Fibroblast of skin of right biceps (primary cell): ENCODE data around the gene EFHC1.

ENCODE experiments used
- DNase-seq: peaks from one replicate; pipeline ENCODE4 v3.0.0-alpha.2; 2013

EFHC1 gene

DNA sequence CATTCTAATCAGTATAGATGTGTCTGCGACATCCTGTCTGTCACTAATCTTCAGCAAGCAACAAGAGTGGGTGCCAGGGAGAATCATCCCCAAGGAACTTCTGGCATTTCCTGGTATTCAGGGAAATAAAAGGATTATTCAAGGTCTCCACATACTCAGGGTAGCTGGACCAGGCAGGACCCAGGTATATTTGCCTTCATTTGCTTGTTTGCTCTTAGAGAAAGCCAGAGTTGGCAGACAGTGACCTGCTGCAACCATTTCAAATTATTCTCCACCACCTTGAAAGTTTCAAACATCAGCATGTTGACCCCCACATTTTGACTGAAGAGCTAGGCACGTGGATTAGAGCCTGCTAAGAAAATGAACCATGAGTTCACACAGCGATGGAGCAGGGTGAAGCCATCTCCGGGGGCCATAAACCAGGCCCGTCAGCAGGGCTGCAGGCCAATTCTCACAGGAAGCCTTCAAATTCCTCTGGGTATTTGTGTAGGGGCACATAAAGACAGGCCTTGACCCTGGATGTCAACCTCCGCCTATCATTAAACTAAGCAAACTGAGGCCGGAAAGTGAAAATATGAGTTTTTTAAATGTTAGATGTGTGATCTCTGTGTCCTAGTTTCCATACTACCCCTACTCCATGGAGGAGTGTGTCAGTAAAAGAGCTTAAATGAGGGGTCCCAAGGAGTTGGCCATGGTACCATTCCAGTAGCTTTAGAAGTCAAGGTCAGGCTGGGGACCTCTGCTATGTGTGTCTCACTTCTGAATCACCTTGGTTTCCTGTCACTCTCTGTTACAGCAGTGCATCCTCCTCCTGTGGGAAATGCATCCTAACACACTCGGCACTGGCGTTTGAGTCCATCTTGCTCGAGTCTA, 123.8 kb downstream of the EFHC1 start:
- peak; percentile 77 for DNase-seq

DNA sequence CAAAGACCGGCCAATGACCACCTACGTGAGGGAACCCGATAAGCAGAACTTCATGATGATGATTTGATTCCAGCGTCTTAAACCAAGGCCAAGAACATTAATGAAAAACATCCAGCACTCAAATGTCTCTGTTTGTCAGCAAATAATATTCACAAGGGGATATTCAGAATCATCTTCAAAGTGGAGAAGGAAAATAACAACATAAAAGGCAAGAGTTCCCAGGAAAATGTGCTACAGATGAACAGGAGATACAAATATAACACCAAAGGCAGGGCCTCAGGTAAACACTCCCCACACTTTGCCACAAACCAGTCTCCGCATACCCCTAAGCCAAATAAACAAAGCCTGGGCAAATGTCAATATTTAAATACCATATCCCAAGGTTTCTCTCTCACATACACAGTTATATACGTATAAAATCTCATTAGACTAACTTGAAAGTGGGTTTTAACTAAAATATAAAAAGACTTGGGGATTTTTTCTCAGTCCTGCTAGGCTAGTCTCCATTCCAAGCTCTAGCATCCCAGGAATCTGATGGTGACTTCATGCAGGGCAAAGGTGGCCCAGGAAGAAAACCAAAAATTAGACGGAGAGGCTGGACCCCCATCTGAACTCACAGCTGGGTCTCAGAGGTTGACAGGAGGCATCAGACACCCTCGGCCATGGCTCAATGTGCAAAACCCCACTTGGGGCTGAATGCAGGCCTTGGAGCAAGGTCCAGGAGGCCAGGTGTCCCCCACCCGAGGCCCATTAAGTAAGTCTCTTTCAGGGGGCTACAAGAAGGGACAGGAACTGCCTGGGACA, 124.7 kb downstream of the EFHC1 start:
- no peak for DNase-seq

DNA sequence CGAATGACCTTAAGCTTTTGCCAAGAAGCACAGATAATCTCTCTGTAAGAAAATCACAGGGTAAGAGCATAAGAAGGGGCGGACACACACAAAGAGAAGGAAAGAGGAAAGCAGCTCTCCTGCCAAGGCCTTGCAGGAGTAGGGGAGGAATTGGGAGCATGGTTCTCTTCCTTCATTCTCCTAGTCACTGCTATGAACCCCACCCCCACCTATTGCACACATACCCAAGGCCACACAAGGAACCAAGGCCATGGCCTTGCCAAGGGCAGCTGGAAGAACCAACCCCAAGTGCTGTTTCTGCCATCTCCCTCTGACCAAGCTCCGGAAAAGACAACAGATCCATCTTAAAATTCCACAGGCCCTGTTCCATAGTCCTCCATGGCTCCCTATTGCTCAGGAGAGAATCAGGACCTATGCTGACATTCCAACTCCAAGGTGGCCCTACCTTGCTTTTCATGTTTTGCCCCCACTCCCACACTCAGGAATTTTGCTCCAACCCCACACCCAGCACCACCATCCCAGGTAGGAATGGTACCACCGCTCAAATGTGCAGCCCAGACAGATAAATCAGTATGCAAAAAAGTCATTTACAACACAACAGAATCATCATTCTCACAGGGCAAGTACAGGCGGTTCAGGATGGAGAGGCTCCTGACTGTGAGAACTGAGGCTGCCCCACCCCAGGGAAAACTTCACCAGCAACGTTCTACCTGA, 125.4 kb downstream of the EFHC1 start:
- no peak for DNase-seq

DNA sequence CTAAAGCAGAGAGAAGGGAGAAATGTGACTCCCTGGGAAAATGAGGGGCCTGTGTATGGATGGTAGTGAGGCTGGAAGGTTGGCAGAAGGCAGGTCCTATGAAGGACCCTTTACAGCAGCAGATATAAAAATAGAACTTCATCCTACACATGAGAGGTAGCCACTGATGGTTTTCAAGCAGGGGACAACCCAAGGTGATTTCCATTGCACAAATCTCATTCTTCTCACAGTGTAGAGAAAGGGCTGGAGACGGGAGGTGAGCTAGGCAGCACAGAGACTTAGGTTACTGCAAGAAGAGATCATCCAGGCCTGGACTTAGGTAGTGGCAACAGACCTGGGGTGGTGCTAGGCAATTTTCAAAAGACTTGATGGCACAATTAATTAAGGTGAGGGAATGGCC, 126.0 kb downstream of the EFHC1 start:
- DNase-seq, result no peak

DNA sequence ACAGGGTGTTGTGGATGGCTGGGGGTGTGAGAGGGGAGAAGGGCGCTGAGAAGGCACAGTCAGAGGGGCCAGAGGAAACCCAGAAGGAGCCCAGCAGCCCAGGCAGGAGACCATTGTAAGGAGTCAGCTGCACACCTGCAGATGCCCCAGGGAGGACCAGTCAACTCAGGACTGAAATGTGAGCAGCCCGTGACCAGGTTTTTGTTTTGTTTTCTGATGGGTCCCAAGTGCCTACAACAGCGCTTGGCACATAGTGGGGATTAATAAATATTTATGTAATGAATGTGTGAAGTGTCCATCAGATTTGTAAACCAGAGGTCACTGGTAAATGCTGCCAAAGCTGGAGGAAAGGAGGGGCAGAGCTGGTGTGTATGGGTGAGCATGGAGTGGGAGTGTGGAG, 126.5 kb downstream of the EFHC1 start:
- no peak for DNase-seq

DNA sequence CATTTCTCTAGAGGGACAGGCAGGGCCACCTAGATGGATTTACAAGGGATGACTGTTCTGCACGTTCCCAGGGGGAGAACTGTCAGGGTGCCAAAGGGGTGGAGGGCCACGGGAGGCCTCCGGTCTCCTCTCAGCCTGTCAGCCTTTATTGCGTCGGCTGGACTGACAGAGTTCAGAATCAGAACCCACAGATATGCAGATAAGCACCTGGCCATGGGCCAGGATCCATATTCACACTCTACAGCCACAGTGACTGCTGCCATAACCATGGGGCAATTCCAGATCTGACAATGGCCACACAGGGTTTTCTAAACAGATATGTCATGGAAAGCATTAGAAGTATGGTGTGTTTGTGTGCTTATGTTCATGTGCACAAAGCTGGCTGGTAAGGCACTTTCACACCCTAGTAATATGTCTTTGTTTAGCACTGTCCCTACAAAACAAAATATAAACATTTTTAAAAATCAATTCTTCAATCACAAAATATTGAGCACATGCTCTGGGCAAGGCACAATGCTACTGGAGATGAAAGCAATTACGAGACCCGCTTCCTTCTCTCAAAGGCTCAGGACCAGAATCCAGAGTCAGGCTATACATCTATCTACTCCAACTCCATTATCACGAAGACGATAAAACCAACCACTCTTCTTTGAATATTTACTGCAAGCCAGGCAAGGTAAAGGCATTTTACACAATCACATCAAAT, 127.7 kb downstream of the EFHC1 start:
- DNase-seq, result peak; percentile 72

DNA sequence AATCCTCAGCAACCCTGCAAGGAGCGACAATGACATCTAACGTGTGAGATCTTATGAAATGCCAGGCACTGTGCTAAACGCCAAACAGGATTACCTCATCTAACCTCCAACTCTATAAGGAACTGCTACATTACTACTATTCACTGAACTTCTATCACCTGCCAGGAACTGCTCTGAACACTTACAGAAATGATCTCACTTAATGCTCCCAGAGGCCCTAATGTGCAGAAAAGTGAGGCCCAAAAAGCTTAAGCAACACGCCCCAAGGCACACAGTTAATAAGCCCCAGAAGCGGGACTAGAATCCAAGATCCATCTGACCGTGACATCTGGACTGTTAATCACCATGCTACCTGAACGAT, 128.2 kb downstream of the EFHC1 start:
- DNase-seq, result no peak

DNA sequence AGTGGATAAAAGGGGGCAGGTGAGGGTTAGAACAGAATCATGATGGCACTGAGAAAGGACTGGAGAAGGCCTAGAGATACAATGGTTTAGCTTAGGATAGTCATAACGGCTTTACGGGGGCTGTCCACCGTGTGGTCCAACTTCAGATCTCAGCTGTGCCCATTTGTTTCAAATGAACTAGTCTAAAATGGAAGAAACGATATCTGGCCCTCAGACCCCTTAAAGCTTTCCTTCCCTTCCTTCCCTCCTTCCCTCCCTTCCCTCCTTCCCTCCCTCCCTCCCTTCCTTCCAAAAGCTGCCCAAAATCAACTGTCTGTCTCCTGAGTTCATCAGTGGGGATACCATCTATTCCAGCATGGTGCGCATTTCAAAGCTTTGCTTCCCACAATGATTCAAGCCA, 128.9 kb downstream of the EFHC1 start:
- no peak for DNase-seq

DNA sequence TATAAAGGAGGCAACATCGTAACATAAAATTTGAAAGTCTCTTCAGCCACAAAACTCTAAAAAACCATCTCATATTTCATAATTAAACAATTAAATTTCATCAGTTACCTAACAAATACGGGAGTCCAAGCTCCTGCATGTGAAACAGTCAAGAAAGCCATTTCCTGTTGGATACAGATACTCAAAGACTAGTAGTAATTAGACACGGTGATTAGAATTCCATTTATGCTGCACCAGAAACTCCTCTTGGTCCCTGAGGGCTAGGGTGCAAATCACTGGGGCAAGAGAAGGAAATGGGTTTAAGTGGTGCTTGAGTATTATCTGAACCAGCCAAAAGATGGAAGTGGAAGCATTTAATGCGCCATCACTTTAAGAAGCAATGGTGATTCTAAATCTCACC, 129.3 kb downstream of the EFHC1 start:
- DNase-seq, result no peak

DNA sequence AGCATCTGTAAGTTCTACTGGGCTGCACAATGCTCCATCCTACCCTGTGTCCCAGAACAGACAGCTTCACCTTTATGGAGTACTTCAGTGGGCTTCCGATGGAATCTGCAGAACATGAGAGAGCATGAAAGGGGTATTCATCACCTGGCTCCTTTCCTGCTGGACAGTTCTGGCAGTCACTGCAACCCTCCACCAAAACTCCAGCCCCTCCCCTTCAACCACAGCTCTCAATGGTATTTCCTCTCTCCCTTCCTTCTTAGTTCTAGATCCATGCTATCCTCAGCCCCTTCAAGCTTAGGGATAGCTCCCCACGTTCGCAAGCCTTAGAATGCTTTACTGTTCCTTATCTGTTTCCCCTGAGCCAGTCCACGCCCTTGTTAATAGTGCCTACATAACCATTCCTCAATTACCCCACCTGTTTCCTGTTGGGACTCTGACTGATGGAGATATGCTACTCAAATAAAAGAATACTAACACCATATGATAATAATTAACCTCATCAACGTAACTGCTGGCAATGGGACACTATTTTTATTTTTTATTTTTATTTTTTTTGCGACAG, 130.0 kb downstream of the EFHC1 start:
- no peak for DNase-seq

DNA sequence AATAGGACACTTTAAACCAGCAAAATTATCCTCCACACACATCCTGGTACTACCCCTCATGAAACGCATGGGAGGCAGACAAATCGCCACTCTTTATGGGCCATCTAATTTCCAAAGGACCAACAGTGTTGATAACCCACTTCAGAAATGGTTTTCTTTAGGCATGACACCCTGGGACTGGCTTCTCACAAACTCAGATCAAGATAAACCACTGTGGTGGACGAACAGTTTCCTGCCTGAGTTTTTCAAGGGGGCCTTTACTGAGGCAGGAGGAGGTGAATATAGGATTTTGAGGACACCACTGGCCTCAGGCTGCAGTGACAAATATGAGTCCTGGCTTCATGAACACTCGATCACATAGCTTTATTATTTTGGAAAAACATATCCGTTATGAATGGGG, 130.7 kb downstream of the EFHC1 start:
- DNase-seq, result no peak

DNA sequence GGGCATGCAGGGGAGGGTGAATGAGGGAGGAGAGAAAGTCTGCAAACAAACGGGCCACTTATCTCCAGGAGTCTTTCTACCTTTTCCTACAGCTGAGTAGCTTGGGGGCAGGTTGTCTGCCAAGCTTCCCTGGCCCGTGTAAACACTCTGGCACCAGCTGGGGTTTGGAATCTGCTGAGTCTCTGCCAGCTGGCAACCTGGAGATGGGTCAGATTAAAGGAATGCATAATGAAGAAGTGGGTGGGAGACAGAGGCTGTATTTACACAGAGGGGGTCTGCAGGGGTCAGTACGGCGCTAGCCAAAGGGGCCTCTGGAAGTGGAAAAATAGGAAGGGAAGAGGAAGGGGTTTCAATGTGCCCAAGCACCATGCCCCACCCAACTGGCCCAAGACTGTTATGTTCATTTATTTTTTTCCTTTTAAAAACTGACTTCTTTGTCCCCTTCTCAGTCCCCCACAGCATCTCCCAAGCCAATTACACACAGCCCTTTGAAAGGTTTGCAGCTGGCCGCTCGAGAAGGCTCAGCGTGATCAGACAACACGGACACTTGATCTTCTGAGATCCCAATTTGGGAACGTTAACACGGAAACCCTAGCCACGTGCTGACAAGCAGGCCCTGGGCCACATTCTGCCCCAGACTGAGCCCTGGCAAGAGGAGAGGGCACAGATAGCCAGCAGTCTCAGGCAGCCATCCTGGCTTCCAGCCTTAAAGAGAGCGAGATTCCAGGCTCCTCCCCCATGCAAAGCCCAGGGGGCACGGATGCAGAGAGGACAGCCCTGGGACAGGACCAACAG, 131.5 kb downstream of the EFHC1 start:
- peak; percentile 85 for DNase-seq

DNA sequence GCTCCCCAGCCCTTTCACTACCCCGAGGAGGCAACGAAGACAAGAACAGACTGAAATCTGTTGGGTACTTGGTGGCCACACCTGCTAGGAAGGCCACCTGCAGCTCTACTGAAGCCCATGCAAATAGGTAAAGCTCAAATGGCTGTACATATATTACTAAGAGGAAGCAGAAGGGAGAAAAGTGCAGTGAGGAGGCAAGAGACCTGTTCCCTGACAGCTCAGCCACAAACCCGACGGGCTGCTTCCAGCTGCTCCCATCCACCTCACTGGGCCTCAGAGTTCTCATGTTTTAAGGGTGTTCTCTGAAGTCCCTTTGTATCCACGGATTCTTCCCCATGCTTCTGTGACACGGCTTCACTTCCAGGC, 132.1 kb downstream of the EFHC1 start:
- DNase-seq, result no peak

DNA sequence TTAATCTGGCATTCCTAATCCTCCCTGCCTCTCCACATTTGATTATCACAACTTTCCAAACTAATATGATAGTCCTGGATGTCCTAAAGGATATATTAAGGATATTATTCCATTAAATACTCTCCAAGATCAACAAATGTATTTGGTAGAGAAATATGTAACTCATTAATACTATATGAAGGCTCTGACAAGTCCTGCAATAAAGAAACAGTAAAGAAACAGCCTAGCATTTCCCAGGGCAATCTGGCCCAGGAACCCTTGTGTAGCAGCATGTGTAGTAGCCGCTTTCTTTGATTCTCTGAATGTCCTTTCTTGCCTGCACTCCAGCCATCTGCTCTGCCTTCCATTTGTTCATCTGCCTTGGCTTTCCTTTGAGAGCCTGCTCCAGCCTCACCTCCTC, 133.0 kb downstream of the EFHC1 start:
- DNase-seq, result no peak

DNA sequence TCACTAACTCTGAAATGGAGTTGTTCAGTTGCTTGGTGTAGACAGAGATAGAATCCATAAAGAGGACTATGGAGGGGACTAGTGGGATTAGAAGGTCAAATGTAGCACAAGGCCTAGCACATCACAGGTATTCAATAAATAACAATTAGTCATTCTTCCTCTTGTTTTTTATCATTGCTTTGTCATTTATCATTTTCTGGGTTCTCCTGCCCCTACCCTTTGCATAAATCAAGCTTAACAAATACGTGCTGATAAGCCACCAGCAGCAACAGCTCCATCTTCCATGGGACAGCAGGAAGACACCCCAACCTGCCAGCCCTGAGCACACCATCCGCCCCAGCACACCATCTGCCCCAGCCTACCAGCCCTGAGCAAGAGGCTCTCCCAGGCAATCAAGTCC, 133.6 kb downstream of the EFHC1 start:
- DNase-seq, result no peak

DNA sequence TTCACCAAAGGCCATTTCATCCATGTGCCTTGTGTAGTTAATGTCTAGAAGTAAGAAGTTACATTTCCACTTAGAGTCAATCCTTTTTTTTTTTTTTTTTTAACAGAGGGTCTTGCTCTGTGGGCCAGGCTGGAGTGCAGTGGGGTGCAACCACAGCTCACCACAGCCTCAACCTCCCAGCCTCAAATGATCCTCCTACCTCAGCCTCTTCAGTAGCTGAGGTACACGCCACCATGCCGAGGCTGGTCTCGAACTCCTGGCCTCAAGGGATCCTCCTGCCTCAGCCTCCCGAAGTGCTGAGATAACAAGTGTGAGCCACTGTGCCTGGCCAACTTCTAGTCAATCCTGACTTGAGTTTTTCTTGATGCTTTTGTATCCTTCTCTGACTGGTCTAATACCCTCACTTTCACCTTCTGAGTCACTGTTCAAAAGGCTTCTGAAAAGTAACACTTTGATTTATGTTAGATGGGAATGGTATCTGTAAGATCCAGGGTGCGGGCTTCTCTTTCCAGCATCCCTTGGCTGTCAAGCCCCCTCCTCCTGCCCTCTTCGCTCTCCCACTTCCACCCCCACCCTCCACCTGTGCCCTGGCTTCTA, 134.6 kb downstream of the EFHC1 start:
- no peak for DNase-seq

DNA sequence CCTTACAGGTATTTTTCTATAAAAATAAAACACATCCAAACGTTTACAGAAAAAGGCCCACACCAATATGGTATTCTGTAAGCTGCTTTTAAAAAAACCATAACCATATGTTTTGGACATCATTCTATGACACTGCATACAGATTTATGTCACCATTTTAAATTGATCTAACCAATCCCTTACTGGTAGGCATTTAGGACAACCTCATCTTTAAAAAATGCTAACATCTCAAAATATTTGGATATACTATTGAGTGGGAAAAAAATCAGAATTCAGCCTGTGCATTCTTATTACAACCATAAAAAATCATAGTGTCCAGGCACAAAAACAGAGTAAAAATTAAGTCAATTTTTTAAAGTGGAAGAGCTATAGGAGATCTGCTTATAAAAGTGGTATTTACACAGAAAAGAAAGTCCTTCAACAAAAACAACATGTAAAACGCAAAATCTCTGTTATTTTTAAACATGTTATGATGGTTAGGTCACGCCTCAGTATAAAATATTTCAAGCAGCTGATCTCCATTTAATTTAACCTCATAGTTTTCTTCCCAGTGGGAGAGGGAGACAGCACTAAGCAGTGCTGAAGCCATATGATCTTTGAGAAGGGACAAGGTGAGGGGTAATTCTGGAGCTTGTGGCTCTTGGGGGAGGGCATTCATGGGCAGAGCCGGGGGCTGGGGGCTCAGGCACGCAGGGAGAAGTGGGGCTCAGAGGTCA, 135.5 kb downstream of the EFHC1 start:
- peak; percentile 68 for DNase-seq

DNA sequence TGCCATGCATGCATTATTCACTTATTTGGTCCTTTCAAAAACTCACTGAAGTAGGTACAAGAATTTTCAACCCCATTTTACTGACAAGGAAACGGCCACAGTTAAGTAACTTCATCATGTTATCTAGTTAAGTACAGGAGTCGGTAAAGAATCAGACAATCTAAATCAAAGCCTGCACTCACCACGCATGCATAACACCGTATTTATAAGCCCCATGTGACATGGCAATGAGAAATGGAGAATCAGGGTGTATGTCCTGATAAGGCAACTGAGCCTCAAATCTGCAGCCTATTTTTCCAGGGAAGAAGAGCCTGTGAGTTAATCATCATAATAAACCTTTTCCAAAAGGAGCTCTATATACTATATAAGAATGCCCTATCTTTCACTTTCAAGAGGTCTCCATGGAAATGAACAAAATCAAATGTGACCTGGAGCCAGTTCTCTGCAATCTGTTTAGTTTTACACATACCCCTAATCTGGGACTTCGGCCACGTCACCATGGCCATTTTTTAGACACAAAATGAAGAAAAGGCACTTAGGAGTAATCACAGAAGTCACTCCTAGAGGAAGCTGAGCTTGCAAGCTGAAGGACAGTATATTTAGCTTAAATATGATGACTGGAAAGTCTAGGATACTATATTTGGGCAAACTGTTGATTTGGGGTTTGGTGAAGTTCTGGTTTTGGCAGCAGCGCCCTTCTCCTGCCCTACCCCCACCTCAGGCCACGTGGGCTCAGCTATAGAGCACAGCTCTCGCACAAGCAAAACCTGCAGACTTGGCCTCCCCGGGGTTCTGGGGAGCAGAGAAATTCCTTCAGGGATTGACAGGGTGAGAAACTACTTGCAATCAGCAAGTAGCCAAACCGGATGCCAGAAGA, 137.5 kb downstream of the EFHC1 start:
- DNase-seq, result peak; percentile 59

DNA sequence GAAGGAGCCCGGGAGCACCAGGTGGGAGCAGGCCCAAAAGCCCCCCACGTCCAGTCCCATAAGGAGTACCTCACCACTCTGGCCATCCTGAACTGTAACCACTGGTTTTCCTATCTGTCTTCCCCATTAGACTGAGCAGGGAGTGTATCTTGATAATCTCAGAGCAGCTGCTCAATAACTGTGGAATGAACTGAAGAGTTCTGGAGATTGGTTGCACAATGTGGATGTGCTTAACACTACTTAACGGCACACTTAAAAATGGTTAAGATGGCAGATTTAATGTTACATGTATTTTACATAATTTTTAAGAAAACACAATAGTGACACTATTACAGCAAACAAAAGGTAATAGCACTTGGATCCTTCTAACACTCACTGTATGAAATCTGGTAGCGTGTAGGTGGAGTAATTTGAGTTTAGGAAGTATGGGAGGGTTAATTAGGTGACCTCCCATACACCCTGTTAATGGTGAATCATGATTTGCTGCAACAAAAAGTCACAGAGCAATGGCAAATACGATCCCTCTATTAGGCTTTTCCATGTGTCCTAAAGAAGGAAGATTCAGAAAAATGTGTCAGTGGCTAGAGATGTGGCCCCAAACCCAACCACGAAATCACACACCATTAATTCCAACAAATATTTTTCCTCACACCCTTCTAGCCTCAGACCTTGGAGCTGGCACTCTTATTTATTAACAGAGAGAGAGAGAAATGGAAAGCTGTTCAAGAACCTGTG, 138.3 kb downstream of the EFHC1 start:
- DNase-seq, result no peak
